Cardiac fibroblast (primary cell): ENCODE data around the gene XPO5.

Experiments
- DNase-seq, 2 donors: peaks; one replicate each; pipeline versions ENCODE4 v3.0.0 to v3.0.0-alpha.2; 2010; ENCODE audit warnings: low read depth in 2 of 2
- H3K4me3 ChIP-seq, 2 donors: replicated peaks in 1 of 2; 1 replicate in 1 of 2; 2 replicates in 1 of 2; pipeline ENCODE4 v1.5.1; 2011; ENCODE audit warnings: low read depth in 2 of 2, low read length in 2 of 2, mild to moderate bottlenecking in 2 of 2, moderate library complexity in 1 of 2
- TF ChIP-seq, protein P1 (sequence below): IDR thresholded peaks from one replicate; pipeline ENCODE4 v1.5.1; 2011; ENCODE audit warnings: low read depth, mild to moderate bottlenecking, low read length, inconsistent platforms

Gene XPO5

DNA sequence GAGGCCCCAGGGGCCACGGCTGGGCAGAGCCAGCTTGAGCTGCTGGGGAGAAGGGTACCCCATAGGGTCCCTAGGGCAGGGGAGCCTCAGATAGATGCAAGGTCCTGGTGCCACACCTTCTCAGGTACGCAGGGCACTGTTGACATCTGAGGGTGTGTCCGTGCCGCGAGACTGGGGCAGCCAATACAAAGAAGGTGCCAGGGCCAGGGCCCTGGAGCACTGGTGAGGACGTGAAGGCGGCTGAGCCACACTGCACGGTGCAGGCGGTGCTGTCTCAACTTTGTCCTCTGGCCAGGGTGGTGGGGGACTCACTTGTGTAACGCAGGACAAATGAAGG lies 65.0 kb downstream of the XPO5 start:
- DNase-seq = no peak
- H3K4me3 ChIP-seq = peak overlapping the region in 1 of 2 donors; percentile 32
- TF ChIP-seq, protein P1, sequence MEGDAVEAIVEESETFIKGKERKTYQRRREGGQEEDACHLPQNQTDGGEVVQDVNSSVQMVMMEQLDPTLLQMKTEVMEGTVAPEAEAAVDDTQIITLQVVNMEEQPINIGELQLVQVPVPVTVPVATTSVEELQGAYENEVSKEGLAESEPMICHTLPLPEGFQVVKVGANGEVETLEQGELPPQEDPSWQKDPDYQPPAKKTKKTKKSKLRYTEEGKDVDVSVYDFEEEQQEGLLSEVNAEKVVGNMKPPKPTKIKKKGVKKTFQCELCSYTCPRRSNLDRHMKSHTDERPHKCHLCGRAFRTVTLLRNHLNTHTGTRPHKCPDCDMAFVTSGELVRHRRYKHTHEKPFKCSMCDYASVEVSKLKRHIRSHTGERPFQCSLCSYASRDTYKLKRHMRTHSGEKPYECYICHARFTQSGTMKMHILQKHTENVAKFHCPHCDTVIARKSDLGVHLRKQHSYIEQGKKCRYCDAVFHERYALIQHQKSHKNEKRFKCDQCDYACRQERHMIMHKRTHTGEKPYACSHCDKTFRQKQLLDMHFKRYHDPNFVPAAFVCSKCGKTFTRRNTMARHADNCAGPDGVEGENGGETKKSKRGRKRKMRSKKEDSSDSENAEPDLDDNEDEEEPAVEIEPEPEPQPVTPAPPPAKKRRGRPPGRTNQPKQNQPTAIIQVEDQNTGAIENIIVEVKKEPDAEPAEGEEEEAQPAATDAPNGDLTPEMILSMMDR = no peak

DNA sequence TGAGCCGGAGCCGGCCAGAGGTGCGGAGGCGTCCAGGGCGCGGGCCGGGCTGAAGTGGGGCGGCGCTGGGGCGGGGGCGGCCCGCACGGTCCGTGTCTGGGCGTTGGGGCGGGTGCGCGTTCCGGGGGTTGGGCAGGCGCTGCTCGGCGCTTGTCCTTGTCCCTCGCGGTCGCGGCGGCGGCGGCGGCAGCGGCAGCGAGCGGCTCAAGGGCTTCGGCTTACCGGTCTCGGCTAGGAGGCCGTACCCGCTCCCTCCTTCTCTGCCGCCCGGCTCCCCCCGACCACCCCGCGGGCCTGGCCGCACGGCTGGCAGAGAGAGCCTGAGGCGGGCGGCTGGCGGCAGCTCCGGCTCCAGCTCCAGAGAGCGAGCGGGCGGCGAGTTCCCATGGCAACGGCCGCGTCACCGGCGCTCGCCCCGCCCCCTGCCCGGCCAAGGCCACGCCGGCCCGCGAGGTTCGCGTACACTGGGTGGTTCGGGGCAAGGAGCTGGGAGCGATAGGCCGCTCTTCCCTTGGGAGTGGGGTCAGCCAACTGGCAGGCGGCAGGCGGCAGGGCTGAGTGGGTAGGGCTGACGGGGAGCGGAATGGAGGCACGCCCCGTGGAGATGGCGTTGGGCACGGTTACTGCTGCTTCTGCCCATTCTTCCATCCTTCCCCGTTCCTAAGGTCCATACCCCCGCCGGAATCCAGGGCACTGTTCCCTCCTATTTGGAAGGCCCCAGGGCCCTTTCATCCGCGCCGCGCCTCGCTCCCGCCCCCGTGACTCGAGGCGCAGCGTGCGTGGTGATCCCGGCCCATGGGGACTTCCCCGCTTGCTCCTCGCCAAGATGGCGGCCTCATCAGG lies 65.6 kb downstream of the XPO5 start, which contains the start of gene LRRC73:
Gene LRRC73 (minus strand): TSS at position 363 of the 843 bp plus-strand sequence. CDS start 561 bp downstream, outside the sequence.
- TF ChIP-seq, protein P1 = no peak
- peak within 1 kb of the TSS; percentile 40 to 60 for H3K4me3 ChIP-seq
- DNase-seq = peak; percentile 80 to 92

DNA sequence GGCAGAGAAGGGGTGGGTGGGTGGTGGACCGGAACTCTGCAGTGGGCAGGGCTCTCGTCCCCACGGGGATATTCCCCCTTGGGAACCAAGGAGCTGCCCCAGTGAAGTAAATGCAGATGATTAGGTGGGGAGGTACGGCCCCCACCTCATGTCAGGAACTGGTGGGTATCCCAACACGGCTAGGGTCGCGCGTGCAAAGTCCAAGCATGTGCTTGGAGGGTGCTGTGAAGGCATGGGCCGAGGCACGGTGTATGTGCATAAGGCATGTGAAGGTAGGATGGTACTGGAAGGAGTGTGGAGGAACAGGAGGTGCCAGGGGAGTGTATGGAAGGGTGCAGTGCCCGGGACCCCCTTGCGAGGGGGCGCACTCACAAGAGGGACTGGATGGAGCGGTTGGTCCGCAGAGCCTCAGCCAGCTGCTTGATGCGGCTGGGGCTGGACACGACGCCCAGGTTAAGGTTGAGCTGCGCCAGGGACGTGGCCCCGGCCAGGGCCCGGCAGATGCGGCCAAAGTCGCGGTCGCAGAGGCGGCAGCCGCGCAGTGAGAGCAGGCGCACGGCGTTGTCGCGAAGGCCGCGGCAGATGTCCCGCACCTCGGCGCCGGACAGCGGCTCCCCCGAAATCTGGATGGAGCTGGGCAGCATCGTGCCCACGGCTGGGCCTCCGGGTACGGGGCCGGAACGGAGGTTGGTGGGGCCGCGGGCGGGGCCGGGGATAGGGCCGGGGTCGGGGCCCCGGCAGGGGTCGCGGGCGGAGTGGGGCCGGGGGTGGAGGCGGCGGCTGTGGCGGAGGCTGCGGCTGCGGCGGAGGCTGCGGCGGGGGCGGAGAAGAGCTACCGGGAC lies 66.5 kb downstream of the XPO5 start:
- TF ChIP-seq, protein P1 = no peak
- H3K4me3 ChIP-seq = peak overlapping the region; percentile 40 to 60
- no peak for DNase-seq

DNA sequence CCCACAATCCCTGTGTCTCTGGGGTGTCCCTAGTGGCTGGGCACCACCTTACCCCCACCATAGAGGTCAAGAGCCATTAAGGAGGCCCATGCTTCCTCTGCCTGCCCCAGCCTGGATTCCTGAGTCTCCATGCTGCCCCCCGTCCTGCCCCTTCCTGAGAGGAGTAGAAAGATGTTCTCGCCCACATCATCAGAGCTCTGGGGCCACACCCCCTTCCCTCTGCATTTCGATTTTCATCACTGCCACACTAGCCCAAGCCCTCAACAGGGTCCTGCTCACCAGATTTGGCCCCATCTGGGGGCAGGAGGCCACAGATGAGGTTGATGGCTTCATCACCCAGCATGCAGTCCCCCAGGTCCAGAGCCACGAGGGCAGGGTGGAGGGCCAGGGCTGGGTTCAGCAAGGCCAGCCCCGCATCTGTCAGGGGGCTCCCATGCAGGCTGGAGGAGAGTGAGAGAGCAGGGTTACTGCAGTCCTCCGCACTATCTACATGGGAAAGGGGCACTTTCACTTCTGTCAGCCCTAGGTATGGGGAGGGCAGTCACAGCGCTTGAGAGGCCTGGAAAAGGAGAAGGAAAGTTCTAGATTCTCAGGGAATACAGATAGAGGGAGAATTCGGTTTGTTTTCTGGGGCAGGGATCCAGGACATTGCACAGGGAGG lies 67.2 kb downstream of the XPO5 start:
- TF ChIP-seq, protein P1 = no peak
- H3K4me3 ChIP-seq = no peak overlapping the region
- no peak for DNase-seq

DNA sequence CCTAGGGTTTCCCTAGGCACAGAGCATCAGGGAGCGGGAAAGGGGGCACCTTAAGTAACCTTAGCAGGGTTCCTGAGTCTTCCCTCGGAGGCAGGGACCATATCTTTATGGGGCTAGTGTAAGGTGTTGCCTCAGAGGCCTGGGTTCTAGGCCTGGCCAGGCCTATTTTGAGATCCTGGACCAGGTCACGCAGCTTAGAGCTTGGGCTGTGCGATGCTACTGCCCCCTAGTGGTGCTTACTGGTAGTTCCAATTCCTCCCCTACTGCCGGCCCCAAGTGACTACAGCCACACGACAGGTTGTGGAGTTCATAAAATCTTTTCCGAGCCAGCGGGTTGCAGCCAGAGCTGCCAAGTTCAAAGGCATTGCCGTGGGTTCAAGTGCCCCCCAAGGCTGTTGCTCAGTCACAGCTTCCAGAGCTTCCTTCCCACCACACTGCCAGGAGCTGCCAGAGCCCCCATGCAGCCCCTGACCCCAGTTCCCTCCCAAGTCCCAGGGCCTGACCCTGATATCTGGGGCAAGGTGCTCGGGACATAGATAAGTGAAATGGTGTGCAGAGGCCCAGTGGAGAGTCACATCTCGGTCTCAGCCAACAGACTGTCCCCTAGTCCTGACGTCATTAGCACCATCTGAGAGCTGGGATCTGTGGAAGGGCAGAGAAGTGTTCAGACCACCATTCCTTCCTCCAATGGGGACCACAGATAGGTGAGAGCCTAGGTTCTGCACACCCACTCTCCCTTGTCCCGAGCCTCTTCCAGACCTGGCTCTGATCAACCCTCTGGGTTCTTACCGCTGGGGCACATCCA lies 69.0 kb downstream of the XPO5 start:
- no peak overlapping the region for H3K4me3 ChIP-seq
- DNase-seq = peak; percentile 88 to 91
- TF ChIP-seq, protein P1 = peak; percentile 92

DNA sequence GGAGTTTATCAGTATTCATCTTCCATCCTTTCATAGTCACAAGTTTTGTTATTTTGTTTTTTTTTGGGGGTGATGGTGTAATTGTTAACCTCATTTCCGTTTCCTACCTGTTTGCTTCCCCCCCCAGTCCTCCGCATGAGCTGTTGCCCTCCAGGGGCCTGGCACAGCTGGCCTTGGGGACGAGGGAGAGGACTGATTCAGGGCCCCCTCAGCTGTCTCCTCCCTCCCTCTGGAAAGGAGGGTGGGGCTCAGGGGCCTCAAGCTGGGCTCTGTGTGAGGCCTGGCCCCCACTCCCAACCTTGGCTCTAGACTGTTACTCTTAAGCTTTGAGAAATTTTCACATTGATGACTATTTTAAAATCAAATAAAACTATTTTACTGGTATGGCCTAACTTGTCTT lies 69.7 kb downstream of the XPO5 start:
- no peak for DNase-seq
- no peak overlapping the region for H3K4me3 ChIP-seq
- TF ChIP-seq, protein P1 = no peak
